Neural cell (in vitro differentiated cells): ENCODE measurements around the gene SLC22A23. TPM values are rescaled to one million over a fixed set of nuclear protein-coding genes. Genes with fewer than 3 reads are reported as not detected.
"Not testable (repeated sequence)": the region's sequence is repeated elsewhere in the genome, so short reads cannot be mapped to it uniquely, and the experiment has no call there.

Experiments used
- H2AFZ ChIP-seq: fragments of 200-600, 300-800 bp; sonication (generic), shearing (Covaris generic); 2 replicates; pipeline ENCODE4 v1.6.0; 2014; ENCODE audit warnings: low read depth, mild to moderate bottlenecking, antibody characterized with exemption, low read length, moderate library complexity
- H3F3A ChIP-seq: fragments of 200-600 bp; shearing (Covaris generic); 2 replicates; pipeline ENCODE4 v1.6.1; 2016; ENCODE audit warnings: mild to moderate bottlenecking, moderate library complexity, mixed read lengths, antibody characterized with exemption, low read length; ENCODE audit not compliant: insufficient read depth, poor library complexity, severe bottlenecking
- H3K27ac ChIP-seq: fragments of 200-600, 300-800 bp; sonication (generic), shearing (Covaris generic); 2 replicates; pipeline ENCODE4 v1.5.1; 2014; ENCODE audit warnings: mild to moderate bottlenecking, low read length, moderate library complexity
- H3K27me3 ChIP-seq: fragments of 300-800, 200-600 bp; sonication (generic), shearing (Covaris generic); 2 replicates; pipeline ENCODE4 v1.6.0; 2014; ENCODE audit warnings: mild to moderate bottlenecking, low read depth, low read length, moderate library complexity; ENCODE audit not compliant: insufficient read depth
- H3K36me3 ChIP-seq: fragments of 300-800, 200-600 bp; sonication (generic), shearing (Covaris generic); 2 replicates; pipeline ENCODE4 v1.5.1; 2014; ENCODE audit warnings: mild to moderate bottlenecking, antibody characterized with exemption, low read length, moderate library complexity; ENCODE audit not compliant: insufficient read depth
- H3K4me2 ChIP-seq: fragments of 300-800, 200-600 bp; sonication (generic), shearing (Covaris generic); 2 replicates; pipeline ENCODE4 v1.6.0; 2014; ENCODE audit warnings: mild to moderate bottlenecking, low read length
- H3K4me3 ChIP-seq: fragments of 300-800, 200-600 bp; sonication (generic), shearing (Covaris generic); 2 replicates; pipeline ENCODE4 v1.5.1; 2014; ENCODE audit warnings: mild to moderate bottlenecking, low read length, moderate library complexity
- H3K79me2 ChIP-seq: fragments of 200-600 bp; shearing (Covaris generic); replicated peaks from 2 replicates; pipeline ENCODE4 v1.6.0; 2014; ENCODE audit warnings: mild to moderate bottlenecking, low read length, moderate library complexity; ENCODE audit not compliant: insufficient read depth
- H3K9ac ChIP-seq: fragments of 300-800, 200-600 bp; sonication (generic), shearing (Covaris generic); 2 replicates; pipeline ENCODE4 v1.6.1; 2016; ENCODE audit warnings: mild to moderate bottlenecking, low read length, mixed read lengths
- H3K9me2 ChIP-seq: fragments of 200-600 bp; shearing (Covaris generic); 2 replicates; pipeline ENCODE4 v1.6.1; 2016; ENCODE audit warnings: mild to moderate bottlenecking, low read length, mixed read lengths; ENCODE audit not compliant: insufficient read depth
- H3K9me3 ChIP-seq: fragments of 200-600, 300-800 bp; sonication (generic), shearing (Covaris generic); 2 replicates; pipeline ENCODE4 v1.6.1; 2016; ENCODE audit warnings: mild to moderate bottlenecking, mixed run types, low read length, moderate library complexity, mixed read lengths
- H4K20me1 ChIP-seq: fragments of 200-600 bp; shearing (Covaris generic); 2 replicates; pipeline ENCODE4 v1.6.1; 2016; ENCODE audit warnings: mild to moderate bottlenecking, mixed run types; ENCODE audit not compliant: insufficient read depth
- CTCF ChIP-seq: fragments of 450-650 bp; IDR thresholded peaks from 2 replicates; pipeline ENCODE4 v1.5.1; 2014; ENCODE audit warnings: antibody characterized with exemption, mild to moderate bottlenecking, moderate library complexity; ENCODE audit not compliant: poor library complexity, severe bottlenecking
- EP300 ChIP-seq: fragments of 450-650 bp; conservative IDR thresholded peaks from 2 replicates; pipeline ENCODE4 v1.6.1; 2014; ENCODE audit warnings: antibody characterized with exemption, mild to moderate bottlenecking, moderate library complexity; ENCODE audit not compliant: poor library complexity, severe bottlenecking
- EZH2 ChIP-seq: fragments of 200-600, 300-800 bp; shearing (Covaris generic), sonication (generic); IDR thresholded peaks from 2 replicates; pipeline ENCODE4 v1.6.1; 2014; ENCODE audit warnings: antibody characterized with exemption, low read length, borderline replicate concordance, mild to moderate bottlenecking; ENCODE audit not compliant: insufficient read depth, poor library complexity, severe bottlenecking
- MXI1 ChIP-seq: fragments of 450-650 bp; conservative IDR thresholded peaks from 2 replicates; pipeline ENCODE4 v1.6.1; 2014; ENCODE audit warnings: antibody characterized with exemption, mild to moderate bottlenecking; ENCODE audit not compliant: poor library complexity, severe bottlenecking
- POLR2AphosphoS5 ChIP-seq: IDR thresholded peaks from 2 replicates; pipeline ENCODE4 v1.6.1; 2012
- RAD21 ChIP-seq: fragments of 450-650 bp; conservative IDR thresholded peaks from 2 replicates; pipeline ENCODE4 v1.6.1; 2014; ENCODE audit warnings: antibody characterized with exemption, mild to moderate bottlenecking, moderate library complexity
- REST ChIP-seq: IDR thresholded peaks from 2 replicates; pipeline ENCODE4 v1.6.1; 2012; ENCODE audit warnings: borderline replicate concordance
- SMC3 ChIP-seq: fragments of 450-650 bp; conservative IDR thresholded peaks from 2 replicates; pipeline ENCODE4 v1.6.1; 2014; ENCODE audit warnings: antibody characterized with exemption, mild to moderate bottlenecking, moderate library complexity; ENCODE audit not compliant: poor library complexity
- TAF1 ChIP-seq: IDR thresholded peaks from 2 replicates; pipeline ENCODE4 v1.6.1; 2012; ENCODE audit warnings: low read depth
- polyA plus RNA-seq: library from polyadenylated mRNA; depleted of rRNA; stranded (reverse); fragments of >200 nt; gene quantifications from 2 replicates; pipeline ENCODE4 v1.2.3, GENCODE V29; 2014

Gene SLC22A23
- polyA plus RNA-seq, 1 donor from 2014 or later, result 8.8 TPM

- peaks cover 4% of the 10 kb centered on the region for H3F3A ChIP-seq
- no peak overlapping the region for H3K27ac ChIP-seq
- no peak overlapping the region for H3K9ac ChIP-seq
- no peaks in the 10 kb centered on the region for H3K27me3 ChIP-seq
- H3K9me2 ChIP-seq, result no peaks in the 10 kb centered on the region
- no peaks in the 10 kb centered on the region for H4K20me1 ChIP-seq
- H3K4me3 ChIP-seq, result no peak overlapping the region
- no peak overlapping the region for H2AFZ ChIP-seq
- H3K36me3 ChIP-seq, result peaks cover 4% of the 10 kb centered on the region
- H3K79me2 ChIP-seq, result peaks cover 34% of the 10 kb centered on the region
- TF ChIP-seq REST, result no peak
- TF ChIP-seq TAF1, result no peak
- TF ChIP-seq EZH2, result no peak
- TF ChIP-seq SMC3, result no peak
- no peak for TF ChIP-seq POLR2AphosphoS5
- TF ChIP-seq EP300, result no peak
- no peak for TF ChIP-seq RAD21
- TF ChIP-seq MXI1, result no peak
- TF ChIP-seq CTCF, result no peak
- no peak overlapping the region for H3K4me2 ChIP-seq
- H3K9me3 ChIP-seq, result no peaks in the 10 kb centered on the region
Observed at GRCh38 chr6:3245216-3245615, 211.6 kb downstream of the SLC22A23 start.

GRCh38 chr6:3244832-3245161 is 212.1 kb downstream of the SLC22A23 start:
- H3K27ac ChIP-seq, H3K27me3 ChIP-seq, H3K9me2 ChIP-seq, H3K9ac ChIP-seq, H3K4me2 ChIP-seq, H3K4me3 ChIP-seq, H2AFZ ChIP-seq, H3K9me3 ChIP-seq, H4K20me1 ChIP-seq, H3F3A ChIP-seq, H3K36me3 ChIP-seq: not testable (repeated sequence)
- H3K79me2 ChIP-seq, result peaks cover 31% of the 10 kb centered on the region

GRCh38 chr6:3244003-3244831 is 212.6 kb downstream of the SLC22A23 start:
- H3K9ac ChIP-seq, result no peak overlapping the region

More at GRCh38 chr6:3244003-3244831, 212.6 kb downstream of the SLC22A23 start:
- Histone ChIP-seq H2AFZ (no peak overlapping the region), H3K36me3 (peaks cover 9% of the 10 kb centered on the region), H3K9me3 (no peaks in the 10 kb centered on the region), H3K4me3 (no peak overlapping the region), H3K79me2 (peaks cover 26% of the 10 kb centered on the region), H3K27me3 (no peaks in the 10 kb centered on the region), H3K4me2 (no peak overlapping the region), H3K27ac (no peak overlapping the region), H3K9me2 (no peaks in the 10 kb centered on the region), H3F3A (no peaks in the 10 kb centered on the region), H4K20me1 (no peaks in the 10 kb centered on the region)
- TF ChIP-seq POLR2AphosphoS5 (no peak), CTCF (no peak), EZH2 (no peak), REST (no peak), TAF1 (no peak), RAD21 (no peak), SMC3 (no peak), MXI1 (no peak)
